Adipocyte (in vitro differentiated cells): ENCODE data around the gene MRRF.
"Not testable (repeated sequence)": the region's sequence is repeated elsewhere in the genome, so short reads cannot be mapped to it uniquely, and the experiment has no call there.

Experiments
- DNase-seq: peaks from one replicate; pipeline ENCODE4 v3.0.0-alpha.2; 2015; ENCODE audit warnings: low read depth
- H3K27me3 ChIP-seq: replicated peaks from 2 replicates; pipeline ENCODE4 v1.7.0; 2013; ENCODE audit warnings: mild to moderate bottlenecking, low read length, moderate library complexity; ENCODE audit not compliant: control insufficient read depth, insufficient read depth
- H3K36me3 ChIP-seq: 2 replicates; pipeline ENCODE4 v1.7.0; 2013; ENCODE audit warnings: low read length, mild to moderate bottlenecking, moderate library complexity; ENCODE audit not compliant: control insufficient read depth, insufficient read depth, severe bottlenecking
- H3K4me1 ChIP-seq: 2 replicates; pipeline ENCODE4 v1.7.0; 2013; ENCODE audit warnings: mild to moderate bottlenecking, low read length, moderate library complexity; ENCODE audit not compliant: control insufficient read depth, insufficient read depth
- H3K4me3 ChIP-seq: 2 replicates; pipeline ENCODE4 v1.7.0; 2013; ENCODE audit warnings: mild to moderate bottlenecking, low read length, moderate library complexity
- H3K9ac ChIP-seq: 2 replicates; pipeline ENCODE4 v1.7.0; 2013; ENCODE audit warnings: mild to moderate bottlenecking, low read length, moderate library complexity
- H3K9me3 ChIP-seq: 2 replicates; pipeline ENCODE4 v1.7.0; 2013; ENCODE audit warnings: mild to moderate bottlenecking, low read length, moderate library complexity; ENCODE audit not compliant: control insufficient read depth

MRRF gene

GRCh38 chr9:122318284-122318683, 53.6 kb downstream of the MRRF start:
- no peak for DNase-seq
- H3K4me1 ChIP-seq, result peaks cover 12% of the 10 kb centered on the region
- no peaks in the 10 kb centered on the region for H3K9me3 ChIP-seq
- H3K9ac ChIP-seq, result peak overlapping the region; percentile 32
- no peak overlapping the region for H3K4me3 ChIP-seq
- no peaks in the 10 kb centered on the region for H3K27me3 ChIP-seq
- H3K36me3 ChIP-seq, result peaks cover 45% of the 10 kb centered on the region

DNA sequence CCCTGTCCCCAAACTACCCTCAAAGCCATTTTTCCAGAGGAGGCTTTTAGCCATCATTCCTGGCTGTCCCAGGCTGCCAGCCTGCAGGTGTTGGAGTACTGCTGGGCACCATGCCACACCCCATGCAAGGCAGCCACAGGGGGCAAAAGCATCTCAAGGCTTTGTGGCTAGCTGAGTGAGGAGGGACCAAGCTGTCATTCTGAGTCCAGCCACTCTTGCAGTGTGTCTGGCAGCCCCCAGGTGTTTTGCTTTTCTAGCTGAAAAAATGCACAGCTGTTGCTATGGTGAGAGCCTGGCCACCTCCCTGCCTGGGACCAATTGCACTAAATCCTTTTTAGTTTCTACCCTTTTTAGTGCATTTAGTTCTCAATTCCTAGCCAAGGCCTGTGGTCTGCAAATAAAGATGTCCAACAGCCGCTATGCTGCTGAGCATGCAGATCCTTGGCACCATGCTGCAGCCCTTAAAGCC, 55.8 kb downstream of the MRRF start:
- peaks cover 43% of the 10 kb centered on the region for H3K36me3 ChIP-seq
- no peaks in the 10 kb centered on the region for H3K27me3 ChIP-seq
- no peaks in the 10 kb centered on the region for H3K9me3 ChIP-seq
- DNase-seq, result no peak
- H3K4me1 ChIP-seq, result peaks cover 12% of the 10 kb centered on the region
- no peak overlapping the region for H3K4me3 ChIP-seq
- no peak overlapping the region for H3K9ac ChIP-seq

GRCh38 chr9:122322553-122322952, 57.9 kb downstream of the MRRF start:
- Histone ChIP-seq H3K4me1 (peaks cover 12% of the 10 kb centered on the region), H3K36me3 (peaks cover 47% of the 10 kb centered on the region), H3K9ac (no peak overlapping the region), H3K9me3 (no peaks in the 10 kb centered on the region), H3K27me3 (no peaks in the 10 kb centered on the region), H3K4me3 (no peak overlapping the region)
- no peak for DNase-seq

GRCh38 chr9:122324665-122325064, 60.0 kb downstream of the MRRF start:
- peaks cover 57% of the 10 kb centered on the region for H3K36me3 ChIP-seq
- H3K9ac ChIP-seq, DNase-seq, H3K4me1 ChIP-seq, H3K27me3 ChIP-seq, H3K9me3 ChIP-seq, H3K4me3 ChIP-seq: not testable (repeated sequence)

DNA sequence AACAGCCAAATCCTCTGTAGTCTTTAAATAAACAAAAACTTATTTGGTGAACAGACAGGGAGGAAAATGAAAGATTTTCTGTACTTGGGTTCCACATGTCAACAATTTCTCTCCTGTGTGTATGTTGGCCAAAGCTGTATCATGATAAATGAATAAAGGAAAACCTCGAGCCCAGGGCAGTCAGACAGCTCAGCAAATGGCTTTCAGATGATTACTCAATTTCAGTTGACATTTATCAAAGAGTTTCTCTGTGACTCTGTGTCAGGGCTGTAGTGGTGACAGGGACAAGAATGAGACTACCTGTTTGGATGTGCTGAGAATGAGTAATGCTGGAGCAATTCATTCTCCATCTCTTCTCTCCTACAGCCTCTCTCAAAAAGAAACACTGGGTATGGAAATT, 60.4 kb downstream of the MRRF start:
- Histone ChIP-seq H3K9me3 (no peaks in the 10 kb centered on the region), H3K9ac (no peak overlapping the region), H3K4me1 (no peaks in the 10 kb centered on the region), H3K36me3 (peaks cover 62% of the 10 kb centered on the region), H3K4me3 (no peak overlapping the region), H3K27me3 (no peaks in the 10 kb centered on the region)
- peak; percentile 52 for DNase-seq

DNA sequence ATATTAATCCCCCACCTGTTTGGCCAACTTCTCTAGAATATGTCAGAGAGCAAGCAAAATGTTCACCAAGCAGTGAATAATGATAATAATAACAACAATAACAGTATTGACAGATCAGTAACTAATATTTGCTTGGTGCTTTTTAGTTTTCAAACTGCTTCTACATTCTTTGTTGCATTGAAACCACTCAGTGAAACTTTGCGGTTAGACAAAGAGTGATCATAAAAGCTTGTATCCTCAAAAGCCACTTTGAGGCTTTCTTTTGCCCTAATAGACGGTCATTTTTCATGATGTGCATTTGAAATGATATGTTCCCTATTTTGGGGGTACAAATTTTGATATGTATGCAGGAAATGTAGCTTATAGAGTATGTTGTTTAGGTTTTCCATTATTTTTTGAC, 62.5 kb downstream of the MRRF start:
- DNase-seq, result no peak
- H3K9ac ChIP-seq, result no peak overlapping the region
- no peaks in the 10 kb centered on the region for H3K27me3 ChIP-seq
- H3K4me1 ChIP-seq, result no peaks in the 10 kb centered on the region
- H3K4me3 ChIP-seq, result no peak overlapping the region
- H3K36me3 ChIP-seq, result peaks cover 57% of the 10 kb centered on the region
- no peaks in the 10 kb centered on the region for H3K9me3 ChIP-seq

- Histone ChIP-seq H3K9me3 (no peaks in the 10 kb centered on the region), H3K4me3 (no peak overlapping the region)
- DNase-seq, result no peak
Observed at GRCh38 chr9:122329597-122329996, 64.9 kb downstream of the MRRF start.

DNA sequence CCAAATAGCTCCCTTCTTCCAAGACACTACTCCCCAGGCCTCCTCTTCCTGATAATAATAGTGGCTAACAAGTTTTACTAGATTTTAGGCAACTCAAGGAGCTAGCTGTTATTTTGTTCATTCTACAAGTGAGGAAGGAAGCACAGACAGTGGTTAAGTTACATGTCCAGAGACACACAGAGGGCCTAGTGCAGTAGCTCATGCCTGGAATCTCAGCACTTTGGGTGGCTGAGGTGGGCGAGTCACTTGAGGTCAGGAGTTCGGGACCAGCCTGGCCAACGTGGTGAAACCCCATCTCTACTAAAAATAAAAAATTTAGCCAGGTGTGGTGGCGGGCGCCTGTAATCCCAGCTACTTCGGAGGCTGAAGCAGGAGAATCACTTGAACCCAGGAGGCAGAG, 65.8 kb downstream of the MRRF start:
- DNase-seq, H3K9me3 ChIP-seq, H3K9ac ChIP-seq, H3K4me1 ChIP-seq, H3K4me3 ChIP-seq, H3K27me3 ChIP-seq: not testable (repeated sequence)
- peaks cover 26% of the 10 kb centered on the region for H3K36me3 ChIP-seq

More at GRCh38 chr9:122329597-122329996, 64.9 kb downstream of the MRRF start:
- peaks cover 33% of the 10 kb centered on the region for H3K36me3 ChIP-seq
- H3K4me1 ChIP-seq, result no peaks in the 10 kb centered on the region
- no peak overlapping the region for H3K9ac ChIP-seq
- no peaks in the 10 kb centered on the region for H3K27me3 ChIP-seq

DNA sequence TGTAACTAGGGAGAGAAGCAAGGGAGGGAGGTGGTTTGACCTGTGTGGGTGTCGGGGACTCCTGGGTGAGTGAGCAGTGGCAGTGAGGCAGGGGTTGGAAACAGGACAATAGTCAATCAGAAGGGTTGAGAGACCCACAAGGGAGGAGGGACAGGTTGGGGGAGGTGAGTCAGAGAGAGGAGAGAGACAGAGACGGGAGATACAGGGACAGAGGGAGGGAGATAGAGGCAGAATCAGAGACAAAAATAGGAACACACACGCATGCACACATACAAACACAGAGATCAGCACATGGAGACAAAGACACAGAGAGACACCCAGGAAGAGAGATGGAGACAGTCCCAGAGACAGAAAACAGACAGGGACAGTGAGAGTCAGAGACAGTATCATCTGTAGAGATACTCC, 66.8 kb downstream of the MRRF start:
- no peak for DNase-seq
- H3K4me1 ChIP-seq, result no peaks in the 10 kb centered on the region
- peaks cover 24% of the 10 kb centered on the region for H3K36me3 ChIP-seq

GRCh38 chr9:122332083-122332482, 67.4 kb downstream of the MRRF start:
- Histone ChIP-seq H3K9me3 (no peaks in the 10 kb centered on the region), H3K4me3 (no peak overlapping the region), H3K4me1 (no peaks in the 10 kb centered on the region), H3K9ac (no peak overlapping the region), H3K36me3 (peaks cover 18% of the 10 kb centered on the region), H3K27me3 (peaks cover 15% of the 10 kb centered on the region)
- no peak for DNase-seq

More for the DNA sequence above, 66.8 kb downstream of the MRRF start:
- Histone ChIP-seq H3K4me3 (no peak overlapping the region), H3K9ac (no peak overlapping the region), H3K9me3 (no peaks in the 10 kb centered on the region), H3K27me3 (peaks cover 9% of the 10 kb centered on the region)

DNA sequence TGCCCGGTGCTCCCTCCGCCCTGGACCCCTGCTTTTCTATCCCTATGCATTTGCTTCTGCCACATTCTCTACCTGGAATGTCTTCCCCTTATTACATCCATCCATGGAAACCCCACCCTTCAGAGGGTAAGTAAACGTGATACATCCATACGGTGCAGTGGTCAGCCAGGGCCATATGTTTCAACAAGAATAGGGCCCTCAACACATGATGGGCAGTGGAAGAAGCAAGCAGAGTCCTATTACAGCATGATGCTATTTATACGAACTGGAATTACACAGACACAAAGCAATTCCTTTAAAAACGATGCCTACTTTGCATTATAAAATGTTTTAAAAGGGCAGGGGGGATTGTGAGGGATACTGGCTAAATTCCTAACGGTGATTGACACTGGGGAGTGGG, 68.0 kb downstream of the MRRF start:
- DNase-seq, result no peak
- H3K4me1 ChIP-seq, result no peaks in the 10 kb centered on the region
- H3K9me3 ChIP-seq, result no peaks in the 10 kb centered on the region
- peaks cover 18% of the 10 kb centered on the region for H3K36me3 ChIP-seq
- H3K4me3 ChIP-seq, result no peak overlapping the region
- peaks cover 20% of the 10 kb centered on the region for H3K27me3 ChIP-seq
- no peak overlapping the region for H3K9ac ChIP-seq

GRCh38 chr9:122333169-122333808, 68.6 kb downstream of the MRRF start:
- Histone ChIP-seq H3K27me3 (peaks cover 26% of the 10 kb centered on the region), H3K9ac (no peak overlapping the region), H3K4me1 (no peaks in the 10 kb centered on the region), H3K4me3 (no peak overlapping the region), H3K36me3 (peaks cover 15% of the 10 kb centered on the region), H3K9me3 (no peaks in the 10 kb centered on the region)
- DNase-seq, result no peak
